ENCODE results near the gene INPP5J. TPM values are rescaled to one million over a fixed set of nuclear protein-coding genes. Genes with fewer than 3 reads are reported as not detected.

INPP5J gene
- polyA plus RNA-seq, 1 donor from 2014 or later, result 3.7 TPM

GRCh38 chr22:31079095-31079642, 43.6 kb upstream of the INPP5J start:
- H4K20me1 ChIP-seq (ENCODE audit: insufficient read depth), result no peaks in the 10 kb centered on the region
- H3K9me3 ChIP-seq (ENCODE audit: low read length), result no peaks in the 10 kb centered on the region
- peaks cover 9% of the 10 kb centered on the region for H3K27me3 ChIP-seq (ENCODE audit: insufficient read depth, low read depth, low read length)
- no peaks in the 10 kb centered on the region for H3K9me2 ChIP-seq (ENCODE audit: insufficient read depth, low read length)
- no peaks in the 10 kb centered on the region for H3K79me2 ChIP-seq (replicated peaks; ENCODE audit: insufficient read depth, low read length)
- H3K4me3 ChIP-seq (ENCODE audit: low read length), result no peak overlapping the region
- H2AFZ ChIP-seq (ENCODE audit: low read depth, low read length), result no peak overlapping the region
- no peaks in the 10 kb centered on the region for H3F3A ChIP-seq (ENCODE audit: insufficient read depth, low read length, poor library complexity, severe bottlenecking)
- H3K27ac ChIP-seq (ENCODE audit: low read length), result no peak overlapping the region
- no peak overlapping the region for H3K4me2 ChIP-seq (ENCODE audit: low read length)
- no peaks in the 10 kb centered on the region for H3K36me3 ChIP-seq (ENCODE audit: insufficient read depth, low read length)
- TF ChIP-seq POLR2AphosphoS5 (IDR thresholded peaks at IDR 0.05) (no peak), REST (IDR thresholded peaks at IDR 0.05; ENCODE audit: borderline replicate concordance) (no peak), SMC3 (conservative IDR thresholded peaks at IDR 0.05; ENCODE audit: poor library complexity) (no peak), EP300 (conservative IDR thresholded peaks at IDR 0.05; ENCODE audit: poor library complexity, severe bottlenecking) (no peak), RAD21 (conservative IDR thresholded peaks at IDR 0.05) (no peak), MXI1 (conservative IDR thresholded peaks at IDR 0.05; ENCODE audit: poor library complexity, severe bottlenecking) (no peak), TAF1 (IDR thresholded peaks at IDR 0.05; ENCODE audit: low read depth) (no peak), EZH2 (IDR thresholded peaks at IDR 0.05; ENCODE audit: borderline replicate concordance, insufficient read depth, low read length, poor library complexity, severe bottlenecking) (no peak)
- TF ChIP-seq, protein P1, sequence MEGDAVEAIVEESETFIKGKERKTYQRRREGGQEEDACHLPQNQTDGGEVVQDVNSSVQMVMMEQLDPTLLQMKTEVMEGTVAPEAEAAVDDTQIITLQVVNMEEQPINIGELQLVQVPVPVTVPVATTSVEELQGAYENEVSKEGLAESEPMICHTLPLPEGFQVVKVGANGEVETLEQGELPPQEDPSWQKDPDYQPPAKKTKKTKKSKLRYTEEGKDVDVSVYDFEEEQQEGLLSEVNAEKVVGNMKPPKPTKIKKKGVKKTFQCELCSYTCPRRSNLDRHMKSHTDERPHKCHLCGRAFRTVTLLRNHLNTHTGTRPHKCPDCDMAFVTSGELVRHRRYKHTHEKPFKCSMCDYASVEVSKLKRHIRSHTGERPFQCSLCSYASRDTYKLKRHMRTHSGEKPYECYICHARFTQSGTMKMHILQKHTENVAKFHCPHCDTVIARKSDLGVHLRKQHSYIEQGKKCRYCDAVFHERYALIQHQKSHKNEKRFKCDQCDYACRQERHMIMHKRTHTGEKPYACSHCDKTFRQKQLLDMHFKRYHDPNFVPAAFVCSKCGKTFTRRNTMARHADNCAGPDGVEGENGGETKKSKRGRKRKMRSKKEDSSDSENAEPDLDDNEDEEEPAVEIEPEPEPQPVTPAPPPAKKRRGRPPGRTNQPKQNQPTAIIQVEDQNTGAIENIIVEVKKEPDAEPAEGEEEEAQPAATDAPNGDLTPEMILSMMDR (IDR thresholded peaks at IDR 0.05; ENCODE audit: poor library complexity, severe bottlenecking), result no peak
- H3K9ac ChIP-seq (ENCODE audit: low read length), result no peak overlapping the region

DNA sequence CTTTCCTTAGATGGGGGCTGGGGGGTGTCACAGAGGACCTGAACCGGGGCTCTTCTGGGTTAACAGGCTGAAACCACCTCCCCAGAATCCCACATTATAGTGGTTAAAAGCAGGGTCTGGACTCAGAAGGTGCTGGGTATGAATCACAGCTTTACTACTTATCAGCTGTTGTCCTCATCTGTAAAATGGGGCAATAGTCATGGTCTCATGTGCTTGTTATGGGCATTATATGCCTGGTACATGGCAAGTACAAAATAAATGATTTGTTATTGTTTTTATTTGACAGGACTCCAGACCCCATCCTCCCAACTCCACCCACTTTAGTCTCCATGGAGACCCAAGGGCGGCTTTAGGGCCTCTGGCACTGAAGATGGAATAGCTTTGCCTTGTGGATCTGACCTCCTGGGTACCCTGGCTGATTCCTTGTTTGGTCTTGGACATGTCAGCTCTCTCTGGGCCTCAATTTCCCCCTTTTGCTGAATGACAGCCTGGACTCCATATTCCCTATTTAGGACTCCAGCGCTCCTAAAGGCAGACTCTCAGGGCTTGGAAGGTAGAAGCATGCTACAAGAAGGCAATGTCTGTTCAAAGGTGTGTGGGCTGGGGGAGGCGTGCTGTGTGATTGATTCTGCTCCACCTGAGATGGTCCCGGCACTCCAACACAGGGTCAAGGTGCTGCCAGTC, 42.5 kb upstream of the INPP5J start:
- Histone ChIP-seq H3K36me3 (ENCODE audit: insufficient read depth, low read length) (no peaks in the 10 kb centered on the region), H3K9me2 (ENCODE audit: insufficient read depth, low read length) (no peaks in the 10 kb centered on the region), H3K27ac (ENCODE audit: low read length) (peak overlapping the region; percentile 72), H3K9me3 (ENCODE audit: low read length) (no peaks in the 10 kb centered on the region), H3K79me2 (replicated peaks; ENCODE audit: insufficient read depth, low read length) (no peaks in the 10 kb centered on the region), H3K9ac (ENCODE audit: low read length) (peak overlapping the region; percentile 84), H3K4me2 (ENCODE audit: low read length) (peak overlapping the region; percentile 66), H2AFZ (ENCODE audit: low read depth, low read length) (peak overlapping the region; percentile 89), H3K4me3 (ENCODE audit: low read length) (peak overlapping the region; percentile 74), H3K27me3 (ENCODE audit: insufficient read depth, low read depth, low read length) (peaks cover 20% of the 10 kb centered on the region), H3F3A (ENCODE audit: insufficient read depth, low read length, poor library complexity, severe bottlenecking) (no peaks in the 10 kb centered on the region), H4K20me1 (ENCODE audit: insufficient read depth) (no peaks in the 10 kb centered on the region)
- TF ChIP-seq MXI1 (conservative IDR thresholded peaks at IDR 0.05; ENCODE audit: poor library complexity, severe bottlenecking), result peak; percentile 57
- no peak for TF ChIP-seq SMC3 (conservative IDR thresholded peaks at IDR 0.05; ENCODE audit: poor library complexity)
